Mononuclear cell (primary cell): ENCODE data around the gene STAT3. TPM values are rescaled to one million over a fixed set of nuclear protein-coding genes. Genes with fewer than 3 reads are reported as not detected.
"Not testable (repeated sequence)": the region's sequence is repeated elsewhere in the genome, so short reads cannot be mapped to it uniquely, and the experiment has no call there.

ENCODE experiments used
- H3K27me3 ChIP-seq: 2 replicates; pipeline ENCODE4 v1.6.0; 2011; ENCODE audit warnings: low read length, control low read depth; ENCODE audit not compliant: insufficient read depth
- H3K4me1 ChIP-seq: 2 replicates; pipeline ENCODE4 v1.5.1; 2011; ENCODE audit warnings: mild to moderate bottlenecking, low read length, control low read depth; ENCODE audit not compliant: insufficient read depth
- H3K4me3 ChIP-seq: 2 replicates; pipeline ENCODE4 v1.5.1; 2011; ENCODE audit warnings: mild to moderate bottlenecking, low read length, moderate library complexity
- H3K9me3 ChIP-seq: 2 replicates; pipeline ENCODE4 v1.5.1; 2011; ENCODE audit warnings: low read depth, mild to moderate bottlenecking, control low read depth, low read length
- total RNA-seq: library from RNA; depleted of rRNA; stranded (reverse); fragments of >200 nt; gene quantifications from one replicate; pipeline ENCODE4 v1.2.3, GENCODE V29; 2012

Gene STAT3
- total RNA-seq, 1 donor: 216 TPM

DNA sequence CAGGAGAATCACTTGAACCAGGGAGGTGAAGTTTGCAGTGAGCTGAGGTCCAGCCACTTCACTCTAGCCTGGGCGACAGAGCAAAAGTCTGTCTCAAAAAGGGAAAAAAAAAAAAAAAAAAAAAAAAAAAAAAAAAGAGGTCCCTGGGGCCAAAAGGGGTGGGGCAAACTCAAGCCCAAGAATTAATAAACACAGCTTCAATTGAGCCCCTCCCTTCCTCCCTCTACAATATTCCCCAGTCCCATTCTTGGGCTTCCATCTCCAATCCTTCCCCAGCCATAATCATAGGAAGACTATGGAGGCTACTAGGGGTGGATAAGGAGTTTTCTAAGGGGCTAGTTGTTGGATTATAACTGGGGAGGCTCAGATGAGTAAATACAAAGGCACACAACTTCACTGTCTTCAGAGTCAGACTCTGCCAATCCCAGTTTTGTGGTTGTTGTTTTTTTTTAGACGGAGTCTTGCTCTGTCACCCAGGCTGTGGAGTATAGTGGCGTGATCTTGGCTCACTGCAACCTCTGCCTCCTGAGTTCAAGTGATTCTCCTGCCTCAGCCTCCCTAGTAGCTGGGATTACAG lies 25.3 kb upstream of the STAT3 start:
- H3K9me3 ChIP-seq: no peaks in the 10 kb centered on the region
- no peak overlapping the region for H3K4me3 ChIP-seq
- peaks cover 30% of the 10 kb centered on the region for H3K4me1 ChIP-seq
- H3K27me3 ChIP-seq: no peaks in the 10 kb centered on the region

DNA sequence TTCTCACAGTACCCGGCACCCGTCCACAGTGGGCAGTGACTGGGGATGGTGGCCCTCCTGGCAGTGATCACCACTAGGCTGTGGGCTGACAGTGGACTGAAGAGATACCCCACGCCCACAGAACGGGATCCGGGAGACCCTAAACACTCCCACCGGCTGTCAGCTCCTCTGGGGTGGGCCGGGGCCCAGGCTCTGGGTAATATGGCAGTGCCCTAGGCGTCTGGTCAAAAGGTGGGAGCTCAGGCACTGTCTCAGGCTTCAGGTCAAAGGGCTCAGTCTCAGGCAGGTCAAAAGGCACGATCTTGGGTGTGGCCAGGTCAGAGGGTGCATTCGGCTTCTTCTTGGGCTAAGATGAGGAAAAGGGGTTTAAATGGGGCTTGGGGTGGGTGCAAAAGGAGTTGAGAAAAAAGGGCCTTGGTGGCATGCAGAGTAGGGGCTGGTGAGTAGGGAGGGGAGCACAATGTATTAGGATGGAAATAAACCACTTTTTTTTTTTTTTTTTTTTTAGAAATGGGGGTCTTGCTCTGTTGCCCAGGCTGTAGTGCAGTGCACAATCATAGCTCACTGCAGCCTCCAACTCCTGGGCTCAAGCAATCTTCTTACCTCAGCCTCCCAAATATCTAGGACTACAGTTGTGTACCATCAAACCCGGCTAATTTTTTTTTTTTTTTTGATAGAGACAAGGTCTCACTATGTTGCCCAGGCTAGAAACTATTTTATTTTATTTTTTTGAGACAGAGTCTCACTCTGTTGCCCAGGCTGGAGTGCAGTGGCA lies 23.9 kb upstream of the STAT3 start:
- H3K27me3 ChIP-seq: no peaks in the 10 kb centered on the region
- no peak overlapping the region for H3K4me3 ChIP-seq
- H3K9me3 ChIP-seq: no peaks in the 10 kb centered on the region
- peaks cover 26% of the 10 kb centered on the region for H3K4me1 ChIP-seq

DNA sequence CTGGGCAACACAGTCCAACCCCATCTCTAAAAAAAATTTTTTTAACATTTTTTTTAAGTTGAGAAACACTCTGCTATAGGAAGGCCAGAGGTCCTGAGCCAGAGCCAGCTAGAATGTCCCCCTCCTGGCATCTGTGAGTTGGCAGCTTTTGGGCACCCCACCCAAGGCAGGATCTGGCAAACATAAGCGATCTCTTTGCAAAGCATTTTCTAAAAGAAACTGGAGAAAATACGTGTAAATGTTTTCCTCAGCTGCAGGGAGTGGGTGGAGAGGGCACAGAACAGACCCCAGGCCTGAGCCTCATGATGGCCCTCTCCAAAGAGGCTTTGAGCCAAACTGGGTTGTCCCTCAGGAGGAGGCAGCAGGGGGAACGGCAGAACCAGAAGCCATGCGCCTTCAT lies 23.1 kb upstream of the STAT3 start:
- H3K9me3 ChIP-seq: no peaks in the 10 kb centered on the region
- H3K4me1 ChIP-seq: peaks cover 33% of the 10 kb centered on the region
- no peaks in the 10 kb centered on the region for H3K27me3 ChIP-seq
- H3K4me3 ChIP-seq: no peak overlapping the region

DNA sequence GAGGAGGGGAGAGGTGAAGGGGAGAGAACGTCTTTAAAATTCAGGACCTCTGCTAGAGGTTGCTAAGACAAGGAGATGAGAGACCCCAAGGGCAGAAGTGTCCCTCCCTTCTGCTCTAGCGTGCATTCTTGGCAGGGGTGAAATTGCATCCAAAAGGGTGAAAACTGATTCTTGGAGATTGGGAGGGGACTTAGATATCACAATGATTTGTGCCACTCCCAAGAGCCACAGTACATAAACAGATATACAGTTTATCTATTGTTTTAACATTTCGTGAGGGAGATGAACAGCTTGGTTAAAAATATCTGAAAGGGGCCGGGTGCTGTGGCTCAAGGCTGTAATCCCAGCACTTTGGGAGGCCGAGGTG lies 22.1 kb upstream of the STAT3 start:
- Histone ChIP-seq H3K4me1 (peaks cover 32% of the 10 kb centered on the region), H3K27me3 (no peaks in the 10 kb centered on the region), H3K4me3 (no peak overlapping the region), H3K9me3 (no peaks in the 10 kb centered on the region)

DNA sequence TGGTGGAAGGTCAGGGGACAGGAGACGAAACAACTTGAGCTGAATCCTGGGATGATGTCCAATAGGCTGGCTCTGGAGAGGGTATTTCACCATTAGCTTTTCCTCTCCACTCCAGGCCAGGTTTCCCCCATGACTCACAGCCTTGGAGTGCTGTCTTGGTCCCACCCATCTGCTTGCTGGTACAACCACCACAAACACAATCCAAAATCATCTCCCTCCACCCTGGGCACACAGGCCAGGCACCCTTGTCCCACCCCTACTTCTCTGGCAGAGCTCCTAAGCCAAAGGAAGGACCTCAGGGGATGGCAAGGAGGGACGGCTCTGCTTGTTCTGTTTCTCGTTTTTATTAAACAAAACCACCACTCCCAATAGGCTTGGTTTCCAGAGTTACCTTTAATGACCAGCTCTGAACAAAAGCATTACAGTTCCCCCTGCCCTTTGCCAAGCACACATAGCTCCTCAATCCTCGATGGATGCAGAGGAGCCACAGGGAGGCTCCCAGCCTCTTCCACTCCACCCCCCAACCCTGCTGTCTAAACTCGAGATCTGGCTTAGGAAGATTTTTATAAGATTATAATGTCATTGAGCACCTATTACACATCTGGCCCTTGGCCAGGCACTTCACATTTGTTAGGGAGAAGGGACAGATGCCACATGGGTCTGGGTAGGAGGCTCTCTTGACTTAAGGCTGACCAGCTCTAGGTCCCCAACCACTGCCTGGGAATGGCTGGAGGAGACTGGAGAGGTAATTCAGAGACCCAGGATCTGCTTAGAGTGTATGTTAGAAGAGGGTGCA lies 21.5 kb upstream of the STAT3 start:
- Histone ChIP-seq H3K27me3 (no peaks in the 10 kb centered on the region), H3K4me3 (no peak overlapping the region), H3K4me1 (peaks cover 27% of the 10 kb centered on the region), H3K9me3 (no peaks in the 10 kb centered on the region)

GRCh38 chr17:42408061-42408460 lies 19.8 kb upstream of the STAT3 start:
- Histone ChIP-seq H3K4me3 (no peak overlapping the region), H3K9me3 (no peaks in the 10 kb centered on the region), H3K4me1 (peaks cover 18% of the 10 kb centered on the region), H3K27me3 (no peaks in the 10 kb centered on the region)

DNA sequence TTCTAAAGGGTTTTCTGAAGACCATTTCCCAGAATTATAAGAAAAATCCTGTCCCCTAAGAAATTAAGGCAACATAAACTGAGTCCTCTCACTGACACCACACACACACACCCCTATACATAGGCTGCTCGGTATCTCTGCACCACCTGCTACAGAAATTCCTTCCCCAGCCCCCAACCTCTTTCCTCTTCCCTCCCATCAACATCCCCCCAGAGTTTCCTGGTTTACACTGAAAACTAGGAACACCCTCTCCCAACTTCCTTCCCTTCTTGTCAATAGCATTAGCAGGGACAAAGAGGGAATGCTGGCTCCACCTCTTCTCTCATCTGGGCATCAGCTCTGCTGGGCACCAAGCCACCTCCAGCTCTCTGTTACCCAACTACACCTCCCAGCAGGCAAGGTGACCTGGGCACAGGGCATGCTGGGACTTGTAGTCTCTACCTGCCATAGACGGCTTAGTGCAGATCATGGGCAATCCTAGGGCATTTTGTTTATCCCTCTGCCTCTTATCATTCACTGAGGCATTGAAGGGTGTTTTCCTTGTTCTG lies 19.1 kb upstream of the STAT3 start:
- Histone ChIP-seq H3K9me3 (no peaks in the 10 kb centered on the region), H3K4me1 (peaks cover 18% of the 10 kb centered on the region), H3K4me3 (no peak overlapping the region), H3K27me3 (no peaks in the 10 kb centered on the region)

DNA sequence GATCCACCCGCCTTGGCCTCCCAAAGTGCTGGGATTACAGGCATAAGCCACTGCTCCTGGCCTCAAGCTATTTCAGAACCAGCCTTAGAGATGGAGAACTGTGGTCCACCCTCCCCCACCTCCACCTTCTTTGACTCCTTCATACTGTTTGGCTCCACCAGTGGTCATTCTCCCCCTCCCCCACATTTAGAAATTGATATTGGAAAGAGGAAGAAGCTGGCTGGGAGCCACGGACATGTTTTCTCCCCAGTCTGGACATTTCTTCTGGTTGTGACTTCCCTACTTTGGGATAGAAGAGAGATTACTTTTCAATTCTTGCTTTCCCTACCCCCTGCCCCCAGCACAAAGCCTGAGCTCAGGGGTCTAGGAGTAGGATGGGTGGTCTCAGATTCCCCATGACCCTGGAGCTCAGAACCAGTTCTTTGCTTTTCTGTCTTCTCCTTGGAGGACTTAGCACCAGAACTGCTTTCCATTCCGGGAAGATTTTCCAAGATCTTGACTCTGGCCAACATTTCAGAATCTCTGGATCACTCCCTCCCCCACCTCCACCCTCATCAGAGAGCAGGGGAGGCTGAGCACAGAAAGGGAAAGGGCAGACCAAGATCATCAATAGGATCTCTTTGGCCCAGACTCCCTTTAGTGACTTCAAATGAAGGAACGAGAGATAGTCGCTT lies 18.5 kb upstream of the STAT3 start:
- Histone ChIP-seq H3K9me3 (no peaks in the 10 kb centered on the region), H3K4me3 (no peak overlapping the region), H3K4me1 (peaks cover 18% of the 10 kb centered on the region), H3K27me3 (no peaks in the 10 kb centered on the region)

DNA sequence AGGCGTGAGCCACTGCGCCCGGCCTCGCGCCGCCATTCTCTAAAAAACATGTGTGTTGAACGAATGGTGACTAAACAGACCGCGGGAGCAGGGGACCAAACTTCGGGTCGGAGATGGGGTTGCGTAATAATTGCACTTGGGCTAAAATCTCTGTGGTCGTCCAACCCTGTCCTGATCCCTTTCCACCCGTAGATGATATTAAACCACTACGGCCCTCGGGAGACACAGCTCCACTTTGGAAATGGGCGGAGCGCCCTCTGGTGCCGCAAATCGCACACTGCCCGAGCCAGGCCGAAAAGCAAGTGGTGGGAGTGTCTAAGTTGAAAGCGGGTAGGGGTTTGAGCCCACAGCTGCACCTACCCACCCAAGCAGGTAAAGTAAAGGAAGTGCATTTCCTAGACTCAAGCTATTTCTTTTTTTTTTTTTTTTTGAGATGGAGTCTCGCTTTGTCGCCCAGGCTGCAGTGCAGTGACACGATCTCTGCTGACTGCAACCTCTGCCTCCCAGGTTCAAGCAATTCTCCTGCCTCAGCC lies 17.8 kb upstream of the STAT3 start:
- H3K9me3 ChIP-seq: no peaks in the 10 kb centered on the region
- peaks cover 18% of the 10 kb centered on the region for H3K4me1 ChIP-seq
- no peaks in the 10 kb centered on the region for H3K27me3 ChIP-seq
- no peak overlapping the region for H3K4me3 ChIP-seq

DNA sequence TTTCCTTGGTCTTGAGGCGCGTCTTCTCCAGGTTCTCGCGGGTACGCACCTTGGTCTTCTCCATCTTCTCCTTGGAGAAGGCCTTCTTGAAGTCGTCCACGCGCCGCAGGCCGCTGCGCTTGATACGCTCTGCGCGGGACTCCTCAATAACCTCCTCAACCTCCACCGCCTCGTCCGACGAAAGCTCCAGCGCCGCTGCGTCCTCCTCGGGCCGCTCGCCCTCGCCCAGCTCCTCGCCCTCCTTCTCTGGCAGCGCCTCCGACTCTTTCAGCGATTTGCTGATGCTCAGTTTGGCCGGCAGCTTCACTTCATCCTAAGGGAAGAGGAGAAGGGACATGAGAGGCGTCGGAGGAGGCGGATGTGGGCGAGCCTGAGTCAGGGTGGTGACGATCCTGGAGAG lies 16.8 kb upstream of the STAT3 start:
- peaks cover 23% of the 10 kb centered on the region for H3K4me1 ChIP-seq
- H3K27me3 ChIP-seq: no peaks in the 10 kb centered on the region
- no peaks in the 10 kb centered on the region for H3K9me3 ChIP-seq
- H3K4me3 ChIP-seq: no peak overlapping the region

GRCh38 chr17:42404326-42405055 lies 16.2 kb upstream of the STAT3 start:
- H3K4me3 ChIP-seq: no peak overlapping the region
- H3K27me3 ChIP-seq: no peaks in the 10 kb centered on the region

DNA sequence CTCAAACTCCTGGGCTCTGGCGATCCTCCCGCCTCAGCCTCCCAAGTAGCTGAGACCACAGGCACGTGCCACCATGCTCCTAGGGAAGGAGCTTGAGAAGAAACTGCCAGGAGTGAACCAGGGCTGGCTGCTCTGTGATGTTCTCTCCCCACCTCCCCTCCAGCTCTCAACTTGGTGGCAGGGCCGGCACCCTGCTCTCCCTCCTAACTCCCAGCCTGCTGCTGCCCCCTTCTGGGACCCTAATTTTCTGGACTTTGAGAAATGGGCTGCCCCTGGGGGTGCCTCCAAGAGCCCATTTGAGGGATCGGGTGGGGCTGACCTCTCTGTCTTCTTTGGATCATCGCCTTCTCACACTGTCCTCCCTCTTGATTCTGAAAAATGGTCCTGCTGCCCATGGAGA lies 14.9 kb upstream of the STAT3 start:
- no peak overlapping the region for H3K4me3 ChIP-seq
- H3K9me3 ChIP-seq: no peaks in the 10 kb centered on the region
- peaks cover 29% of the 10 kb centered on the region for H3K4me1 ChIP-seq
- no peaks in the 10 kb centered on the region for H3K27me3 ChIP-seq

More at GRCh38 chr17:42404326-42405055, 16.2 kb upstream of the STAT3 start:
- H3K9me3 ChIP-seq: no peaks in the 10 kb centered on the region
- peaks cover 29% of the 10 kb centered on the region for H3K4me1 ChIP-seq

DNA sequence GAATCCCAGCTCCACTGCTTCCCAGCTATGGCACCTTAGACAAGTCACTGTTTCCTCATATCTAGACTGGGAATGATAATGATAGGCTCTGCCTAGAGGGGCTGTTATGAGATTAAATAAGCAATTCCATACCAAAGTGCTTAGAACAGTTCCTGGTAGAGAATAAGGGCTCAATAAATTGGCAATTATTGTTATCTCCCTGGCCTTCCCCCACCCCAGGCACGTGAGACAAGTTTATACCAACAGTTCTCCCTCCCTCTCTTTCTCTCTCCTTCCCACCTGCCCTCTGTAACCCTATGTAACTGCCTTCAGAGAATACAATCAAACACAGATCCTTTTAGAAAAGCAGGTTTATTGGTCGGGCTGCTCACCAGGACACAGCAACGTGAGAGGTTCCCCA lies 13.9 kb upstream of the STAT3 start:
- no peak overlapping the region for H3K4me3 ChIP-seq
- H3K4me1 ChIP-seq: peaks cover 24% of the 10 kb centered on the region
- H3K27me3 ChIP-seq: no peaks in the 10 kb centered on the region
- H3K9me3 ChIP-seq: no peaks in the 10 kb centered on the region

GRCh38 chr17:42400844-42401375 lies 12.7 kb upstream of the STAT3 start:
- not testable (repeated sequence) for H3K9me3 ChIP-seq, H3K27me3 ChIP-seq, H3K4me3 ChIP-seq
- peaks cover 12% of the 10 kb centered on the region for H3K4me1 ChIP-seq
